Transverse colon (tissue), 4 donors: ENCODE data around the gene KCTD11.
A peak's percentile ranks its signal among the peaks of the same experiment; 100 is the strongest.

Experiments
- EP300 ChIP-seq: sonication (generic); formaldehyde crosslinking; IDR thresholded peaks from one replicate; pipeline ENCODE4 v1.6.1; 2017; ENCODE audit warnings: antibody characterized with exemption, low read depth
- POLR2A ChIP-seq: fragments of 450-650 bp; IDR thresholded peaks from one replicate; pipeline ENCODE4 v1.6.1; 2016; ENCODE audit warnings: antibody characterized with exemption, mild to moderate bottlenecking, moderate library complexity
- POLR2AphosphoS5 ChIP-seq, 3 donors: sonication (generic); formaldehyde crosslinking; IDR thresholded peaks; one replicate each; pipeline ENCODE4 v1.6.1; 2016; ENCODE audit warnings: antibody characterized with exemption in 3 of 3
- TF ChIP-seq, protein P1 (sequence below), 5 experiments: fragments of 200-600 bp in 3 of 5; fragments of 450-650 bp in 2 of 5; sonication (generic) in 3 of 5; IDR thresholded peaks; 1 replicate in 2 of 5; 2 replicates in 3 of 5; pipeline ENCODE4 v1.5.1; 2016 to 2017; ENCODE audit warnings: antibody characterized with exemption in 5 of 5, inconsistent platforms in 3 of 5, mild to moderate bottlenecking in 2 of 5, moderate library complexity in 1 of 5

- TF ChIP-seq, protein P1, sequence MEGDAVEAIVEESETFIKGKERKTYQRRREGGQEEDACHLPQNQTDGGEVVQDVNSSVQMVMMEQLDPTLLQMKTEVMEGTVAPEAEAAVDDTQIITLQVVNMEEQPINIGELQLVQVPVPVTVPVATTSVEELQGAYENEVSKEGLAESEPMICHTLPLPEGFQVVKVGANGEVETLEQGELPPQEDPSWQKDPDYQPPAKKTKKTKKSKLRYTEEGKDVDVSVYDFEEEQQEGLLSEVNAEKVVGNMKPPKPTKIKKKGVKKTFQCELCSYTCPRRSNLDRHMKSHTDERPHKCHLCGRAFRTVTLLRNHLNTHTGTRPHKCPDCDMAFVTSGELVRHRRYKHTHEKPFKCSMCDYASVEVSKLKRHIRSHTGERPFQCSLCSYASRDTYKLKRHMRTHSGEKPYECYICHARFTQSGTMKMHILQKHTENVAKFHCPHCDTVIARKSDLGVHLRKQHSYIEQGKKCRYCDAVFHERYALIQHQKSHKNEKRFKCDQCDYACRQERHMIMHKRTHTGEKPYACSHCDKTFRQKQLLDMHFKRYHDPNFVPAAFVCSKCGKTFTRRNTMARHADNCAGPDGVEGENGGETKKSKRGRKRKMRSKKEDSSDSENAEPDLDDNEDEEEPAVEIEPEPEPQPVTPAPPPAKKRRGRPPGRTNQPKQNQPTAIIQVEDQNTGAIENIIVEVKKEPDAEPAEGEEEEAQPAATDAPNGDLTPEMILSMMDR (IDR thresholded peaks at IDR 0.05) = peak; percentile 78 to 91 (median 87)
- TF ChIP-seq POLR2AphosphoS5 (IDR thresholded peaks at IDR 0.05) = no peak
- TF ChIP-seq EP300 = no peak
- no peak for TF ChIP-seq POLR2A
Measured at GRCh38 chr17:7323731-7324437, 28.1 kb upstream of the KCTD11 start.
